BJ (cell line): ENCODE measurements around the gene HGD. TPM values are rescaled to one million over a fixed set of nuclear protein-coding genes. Genes with fewer than 3 reads are reported as not detected.

Experiments
- CTCF ChIA-PET: fragments of 350-600 bp; formaldehyde crosslinking; extraction: SDS; loops from one replicate; lab custom pipeline; 2021; ENCODE audit warnings: antibody characterized with exemption, inconsistent platforms; lab: Yijun Ruan, JAX
- POLR2A ChIA-PET: fragments of 300-600 bp; sonication (Branson Sonifier 250); formaldehyde crosslinking; extraction: SDS; loops from one replicate; lab custom pipeline; 2021; ENCODE audit warnings: antibody characterized with exemption; lab: Charles Lee
- DNase-seq: peaks from one replicate; pipeline ENCODE4 v3.0.0-alpha.2; 2011; ENCODE audit warnings: low read depth
- H3K27me3 ChIP-seq: 2 replicates; pipeline ENCODE4 v1.6.0; 2011; ENCODE audit warnings: low read length; ENCODE audit not compliant: control insufficient read depth, insufficient read depth
- H3K36me3 ChIP-seq: 2 replicates; pipeline ENCODE4 v1.5.1; 2011; ENCODE audit warnings: low read length; ENCODE audit not compliant: control insufficient read depth, insufficient read depth
- H3K4me3 ChIP-seq: 2 replicates; pipeline ENCODE4 v1.5.1; 2011; ENCODE audit warnings: low read depth, mild to moderate bottlenecking, control low read depth, low read length
- CTCF ChIP-seq: IDR thresholded peaks from 2 replicates; pipeline ENCODE4 v1.5.1; 2011; ENCODE audit warnings: low read depth, mild to moderate bottlenecking, control low read depth, inconsistent platforms, low read length, moderate library complexity; ENCODE audit not compliant: insufficient read depth
- polyA plus RNA-seq: library from polyadenylated mRNA; depleted of rRNA; stranded (reverse); fragments of >200 nt; gene quantifications from 2 replicates; pipeline ENCODE4 v1.2.3, GENCODE V29; 2011

Gene HGD
- polyA plus RNA-seq, 1 experiment: 0.11 TPM

GRCh38 chr3:120693439-120694171 lies 11.6 kb upstream of the HGD start:
- Histone ChIP-seq H3K36me3 (no peaks in the 10 kb centered on the region), H3K27me3 (no peaks in the 10 kb centered on the region), H3K4me3 (no peak overlapping the region)
- no peak for TF ChIP-seq CTCF
- POLR2A ChIA-PET: no interaction called here
- no peak for DNase-seq
- CTCF ChIA-PET: interaction anchor here (0.6 to 1.7 kb wide), 3 partner anchors 9 to 581 kb away, joined by 3 to 6 read pairs (median 4); no protein-coding TSS in a partner anchor

GRCh38 chr3:120689395-120689794 lies 7.4 kb upstream of the HGD start:
- no peak for DNase-seq
- Histone ChIP-seq H3K27me3 (no peaks in the 10 kb centered on the region), H3K4me3 (no peak overlapping the region), H3K36me3 (no peaks in the 10 kb centered on the region)
- no peak for TF ChIP-seq CTCF
- ChIA-PET CTCF (no interaction called here), POLR2A (no interaction called here)

GRCh38 chr3:120688121-120688520 lies 6.1 kb upstream of the HGD start:
- no peaks in the 10 kb centered on the region for H3K27me3 ChIP-seq
- no peak for DNase-seq
- H3K36me3 ChIP-seq: no peaks in the 10 kb centered on the region
- ChIA-PET CTCF (interaction anchor here (0.8 kb wide), 1 partner anchor 120 kb away, joined by 3 read pairs; no protein-coding TSS in a partner anchor), POLR2A (no interaction called here)
- no peak overlapping the region for H3K4me3 ChIP-seq
- TF ChIP-seq CTCF: no peak

GRCh38 chr3:120685411-120685810 lies 3.4 kb upstream of the HGD start:
- no peaks in the 10 kb centered on the region for H3K36me3 ChIP-seq
- DNase-seq: no peak
- POLR2A ChIA-PET: no interaction called here
- TF ChIP-seq CTCF: no peak
- CTCF ChIA-PET: interaction anchor here (1.0 kb wide), 1 partner anchor 12 kb away, joined by 3 read pairs; no protein-coding TSS in a partner anchor
- no peaks in the 10 kb centered on the region for H3K27me3 ChIP-seq
- no peak overlapping the region for H3K4me3 ChIP-seq

- Histone ChIP-seq H3K27me3 (no peaks in the 10 kb centered on the region), H3K4me3 (no peak overlapping the region), H3K36me3 (no peaks in the 10 kb centered on the region)
- no peak for TF ChIP-seq CTCF
- POLR2A ChIA-PET: no interaction called here
- CTCF ChIA-PET: interaction anchor here (1.0 kb wide), 1 partner anchor 12 kb away, joined by 3 read pairs; no protein-coding TSS in a partner anchor
- DNase-seq: no peak
Observed at GRCh38 chr3:120684896-120685295, 2.9 kb upstream of the HGD start.
